ENCODE measurements around the gene RUBCN.

- TF ChIP-seq MXI1 (IDR thresholded peaks at IDR 0.05; ENCODE audit: low read depth, low read length) (no peak), EP300 (IDR thresholded peaks at IDR 0.05; ENCODE audit: borderline replicate concordance in 1 of 2, low read depth in 1 of 2, low read length in 1 of 2) (no peak), CTCF (IDR thresholded peaks at IDR 0.05) (no peak), ELF1 (IDR thresholded peaks at IDR 0.05) (no peak), RCOR1 (IDR thresholded peaks at IDR 0.05; ENCODE audit: low read length) (no peak), TCF12 (IDR thresholded peaks at IDR 0.05) (no peak), RXRA (IDR thresholded peaks at IDR 0.05; ENCODE audit: borderline replicate concordance, low read depth) (no peak), EZH2phosphoT487 (IDR thresholded peaks at IDR 0.05; ENCODE audit: borderline replicate concordance, low read depth) (no peak), CHD2 (IDR thresholded peaks at IDR 0.05; ENCODE audit: low read length, partially characterized antibody) (no peak), TAF1 (IDR thresholded peaks at IDR 0.05; ENCODE audit: borderline replicate concordance, low read depth, low read length) (no peak), MAX (IDR thresholded peaks at IDR 0.05; ENCODE audit: low read depth) (no peak), JUND (IDR thresholded peaks at IDR 0.05) (no peak), USF2 (IDR thresholded peaks at IDR 0.05; ENCODE audit: borderline replicate concordance, low read depth, low read length) (no peak), NRF1 (IDR thresholded peaks at IDR 0.05; ENCODE audit: low read depth, low read length) (no peak)
These were observed 30.0 kb downstream of the RUBCN start for GRCh38 chr3:197706658-197707057.

All from SK-N-SH (cell line).